ENCODE results near the gene MARS1.
"Not testable (repeated sequence)": the region's sequence is repeated elsewhere in the genome, so short reads cannot be mapped to it uniquely, and the experiment has no call there.

MARS1 gene

DNA sequence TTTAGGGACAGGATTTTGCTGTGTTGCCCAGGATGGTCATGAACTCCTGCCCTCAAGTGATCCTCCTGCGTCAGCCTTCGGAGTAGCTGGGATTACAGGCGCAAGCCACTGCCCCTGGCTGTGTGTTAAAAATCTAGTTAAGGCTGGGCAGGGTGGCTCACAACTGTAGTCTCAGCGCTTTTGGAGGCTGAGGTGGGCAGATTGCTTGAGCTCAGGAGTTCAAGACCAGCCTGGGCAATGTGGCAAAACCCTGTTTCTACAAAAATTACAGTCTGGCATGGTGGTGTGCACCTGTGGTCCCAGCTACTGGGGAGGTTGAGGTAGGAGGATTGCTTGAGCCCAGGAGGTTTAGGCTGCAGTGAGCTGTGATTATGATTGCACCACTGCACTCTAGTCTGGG is 23.3 kb downstream of the MARS1 start:
- no peak overlapping the region for H3K4me3 ChIP-seq (ENCODE audit: low read length)
- TF ChIP-seq, protein P1, sequence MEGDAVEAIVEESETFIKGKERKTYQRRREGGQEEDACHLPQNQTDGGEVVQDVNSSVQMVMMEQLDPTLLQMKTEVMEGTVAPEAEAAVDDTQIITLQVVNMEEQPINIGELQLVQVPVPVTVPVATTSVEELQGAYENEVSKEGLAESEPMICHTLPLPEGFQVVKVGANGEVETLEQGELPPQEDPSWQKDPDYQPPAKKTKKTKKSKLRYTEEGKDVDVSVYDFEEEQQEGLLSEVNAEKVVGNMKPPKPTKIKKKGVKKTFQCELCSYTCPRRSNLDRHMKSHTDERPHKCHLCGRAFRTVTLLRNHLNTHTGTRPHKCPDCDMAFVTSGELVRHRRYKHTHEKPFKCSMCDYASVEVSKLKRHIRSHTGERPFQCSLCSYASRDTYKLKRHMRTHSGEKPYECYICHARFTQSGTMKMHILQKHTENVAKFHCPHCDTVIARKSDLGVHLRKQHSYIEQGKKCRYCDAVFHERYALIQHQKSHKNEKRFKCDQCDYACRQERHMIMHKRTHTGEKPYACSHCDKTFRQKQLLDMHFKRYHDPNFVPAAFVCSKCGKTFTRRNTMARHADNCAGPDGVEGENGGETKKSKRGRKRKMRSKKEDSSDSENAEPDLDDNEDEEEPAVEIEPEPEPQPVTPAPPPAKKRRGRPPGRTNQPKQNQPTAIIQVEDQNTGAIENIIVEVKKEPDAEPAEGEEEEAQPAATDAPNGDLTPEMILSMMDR (IDR thresholded peaks at IDR 0.05; ENCODE audit: insufficient read depth, low read depth, low read length, missing control alignments) = no peak
- no peak for DNase-seq (ENCODE audit: low read depth)

DNA sequence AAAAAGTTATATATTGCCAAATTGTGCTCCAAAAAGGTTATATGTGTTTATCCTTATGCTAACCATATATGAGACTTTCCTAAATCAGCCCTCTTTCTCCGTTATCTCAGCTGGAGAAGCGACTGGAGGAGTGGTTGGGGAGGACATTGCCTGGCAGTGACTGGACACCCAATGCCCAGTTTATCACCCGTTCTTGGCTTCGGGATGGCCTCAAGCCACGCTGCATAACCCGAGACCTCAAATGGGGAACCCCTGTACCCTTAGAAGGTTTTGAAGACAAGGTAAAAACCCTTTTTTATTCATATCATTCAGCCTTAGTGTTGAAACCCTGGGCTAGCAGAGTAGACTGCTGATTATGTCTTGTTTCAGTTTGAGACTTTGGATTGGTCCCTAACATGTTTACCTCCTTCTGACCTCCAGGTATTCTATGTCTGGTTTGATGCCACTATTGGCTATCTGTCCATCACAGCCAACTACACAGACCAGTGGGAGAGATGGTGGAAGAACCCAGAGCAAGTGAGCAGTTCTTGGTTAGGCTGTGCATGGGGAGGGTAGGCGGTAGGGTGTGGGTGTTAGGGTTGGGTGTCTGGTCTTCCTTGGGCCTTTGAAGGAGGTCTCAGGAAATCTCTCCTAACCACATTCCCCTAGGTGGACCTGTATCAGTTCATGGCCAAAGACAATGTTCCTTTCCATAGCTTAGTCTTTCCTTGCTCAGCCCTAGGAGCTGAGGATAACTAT is 23.9 kb downstream of the MARS1 start:
- no peak overlapping the region for H3K4me3 ChIP-seq (ENCODE audit: low read length)
- TF ChIP-seq, protein P1 (IDR thresholded peaks at IDR 0.05; ENCODE audit: insufficient read depth, low read depth, low read length, missing control alignments) = no peak
- DNase-seq (ENCODE audit: low read depth) = no peak

DNA sequence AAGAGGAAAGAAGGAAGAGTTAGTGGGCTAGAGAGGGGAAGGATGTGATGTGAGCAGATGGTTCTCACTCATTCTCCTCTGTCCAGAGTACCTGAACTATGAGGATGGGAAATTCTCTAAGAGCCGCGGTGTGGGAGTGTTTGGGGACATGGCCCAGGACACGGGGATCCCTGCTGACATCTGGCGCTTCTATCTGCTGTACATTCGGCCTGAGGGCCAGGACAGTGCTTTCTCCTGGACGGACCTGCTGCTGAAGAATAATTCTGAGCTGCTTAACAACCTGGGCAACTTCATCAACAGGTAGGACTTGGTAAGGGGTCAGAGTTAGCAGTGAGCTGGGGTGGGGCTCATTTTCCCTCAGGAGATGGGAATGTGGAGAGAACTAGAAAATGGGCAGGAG is 24.8 kb downstream of the MARS1 start:
- H3K4me3 ChIP-seq (ENCODE audit: low read length) = no peak overlapping the region
- TF ChIP-seq, protein P1 (IDR thresholded peaks at IDR 0.05; ENCODE audit: insufficient read depth, low read depth, low read length, missing control alignments) = no peak

DNA sequence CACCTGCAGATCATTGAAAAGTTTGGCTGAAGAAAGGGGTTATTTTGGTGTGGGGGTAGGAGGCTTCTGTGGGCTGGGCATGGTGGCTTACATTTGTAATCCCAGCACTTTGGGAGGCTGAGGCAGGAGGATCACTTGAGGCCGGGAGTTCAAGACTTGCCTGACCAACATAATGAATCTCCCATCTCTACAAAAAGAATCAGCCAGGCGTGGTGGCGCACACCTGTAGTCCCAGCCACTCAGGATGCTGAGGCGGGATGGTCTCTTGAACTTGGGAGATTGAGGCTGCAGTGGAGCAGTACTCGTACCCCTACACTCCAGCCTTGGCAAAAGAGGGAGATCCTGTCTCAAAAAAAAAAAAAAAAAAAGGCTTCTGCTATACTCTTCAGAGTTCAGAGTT is 25.4 kb downstream of the MARS1 start:
- TF ChIP-seq, protein P1 (IDR thresholded peaks at IDR 0.05; ENCODE audit: insufficient read depth, low read depth, low read length, missing control alignments) = no peak

More for the DNA sequence above, 24.8 kb downstream of the MARS1 start:
- no peak for DNase-seq (ENCODE audit: low read depth)

DNA sequence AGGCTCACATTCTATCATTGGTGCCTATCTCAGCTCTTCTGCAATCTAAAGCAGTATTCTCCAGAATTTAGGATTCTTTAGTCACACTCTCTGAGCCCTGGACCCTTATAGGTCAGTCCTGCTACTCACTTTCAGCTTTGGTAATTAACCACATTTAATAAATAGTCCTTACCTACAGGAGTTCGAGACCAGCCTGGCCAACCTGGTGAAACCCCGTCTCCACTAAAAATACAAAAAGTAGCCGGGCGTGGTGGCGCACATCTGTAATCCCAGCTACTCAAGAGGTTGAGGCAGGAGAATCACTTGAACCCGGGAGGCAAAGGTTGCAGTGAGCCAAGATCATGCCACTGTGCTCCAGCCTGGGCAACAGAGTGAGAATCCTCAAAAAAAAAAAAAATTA is 25.8 kb downstream of the MARS1 start:
- H3K4me3 ChIP-seq (ENCODE audit: low read length); DNase-seq (ENCODE audit: low read depth): not testable (repeated sequence)

More for the DNA sequence above, 25.4 kb downstream of the MARS1 start:
- H3K4me3 ChIP-seq (ENCODE audit: low read length) = no peak overlapping the region
- no peak for DNase-seq (ENCODE audit: low read depth)

DNA sequence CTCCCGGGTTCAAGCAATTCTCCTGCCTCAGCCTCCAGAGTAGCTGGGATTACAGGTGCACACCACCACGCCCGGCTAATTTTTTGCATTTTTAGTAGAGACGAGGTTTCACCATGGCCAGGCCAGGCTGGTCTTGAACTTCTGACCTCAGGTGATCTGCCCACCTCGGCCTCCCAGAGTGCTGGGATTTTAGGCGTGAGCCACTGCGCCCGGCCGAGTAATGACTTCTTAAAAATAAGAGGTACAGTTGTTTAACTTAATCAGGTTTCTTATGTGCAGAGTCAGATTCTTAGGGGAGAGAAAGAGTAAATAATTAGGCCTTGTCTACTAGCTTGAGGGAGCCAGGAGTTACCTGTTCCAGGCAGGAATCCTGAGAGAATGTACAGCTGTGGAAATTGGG is 26.4 kb downstream of the MARS1 start:
- H3K4me3 ChIP-seq (ENCODE audit: low read length); DNase-seq (ENCODE audit: low read depth): not testable (repeated sequence)

DNA sequence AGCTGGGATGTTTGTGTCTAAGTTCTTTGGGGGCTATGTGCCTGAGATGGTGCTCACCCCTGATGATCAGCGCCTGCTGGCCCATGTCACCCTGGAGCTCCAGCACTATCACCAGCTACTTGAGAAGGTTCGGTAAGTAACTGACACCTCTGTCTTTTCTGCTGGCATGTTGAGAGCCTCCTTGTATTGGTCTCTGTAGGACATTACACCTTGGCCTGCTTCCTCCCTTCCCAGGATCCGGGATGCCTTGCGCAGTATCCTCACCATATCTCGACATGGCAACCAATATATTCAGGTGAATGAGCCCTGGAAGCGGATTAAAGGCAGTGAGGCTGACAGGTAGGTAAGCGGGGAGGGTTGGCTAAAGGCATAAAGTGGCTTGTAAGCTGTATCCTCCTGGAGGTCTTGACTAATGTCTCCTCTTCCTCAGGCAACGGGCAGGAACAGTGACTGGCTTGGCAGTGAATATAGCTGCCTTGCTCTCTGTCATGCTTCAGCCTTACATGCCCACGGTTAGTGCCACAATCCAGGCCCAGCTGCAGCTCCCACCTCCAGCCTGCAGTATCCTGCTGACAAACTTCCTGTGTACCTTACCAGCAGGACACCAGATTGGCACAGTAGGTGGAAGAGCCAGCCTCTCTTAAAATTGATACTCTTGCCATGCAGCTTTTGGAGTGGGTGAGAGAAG is 27.0 kb downstream of the MARS1 start:
- no peak overlapping the region for H3K4me3 ChIP-seq (ENCODE audit: low read length)
- no peak for DNase-seq (ENCODE audit: low read depth)
- TF ChIP-seq, protein P1 (IDR thresholded peaks at IDR 0.05; ENCODE audit: insufficient read depth, low read depth, low read length, missing control alignments) = no peak

DNA sequence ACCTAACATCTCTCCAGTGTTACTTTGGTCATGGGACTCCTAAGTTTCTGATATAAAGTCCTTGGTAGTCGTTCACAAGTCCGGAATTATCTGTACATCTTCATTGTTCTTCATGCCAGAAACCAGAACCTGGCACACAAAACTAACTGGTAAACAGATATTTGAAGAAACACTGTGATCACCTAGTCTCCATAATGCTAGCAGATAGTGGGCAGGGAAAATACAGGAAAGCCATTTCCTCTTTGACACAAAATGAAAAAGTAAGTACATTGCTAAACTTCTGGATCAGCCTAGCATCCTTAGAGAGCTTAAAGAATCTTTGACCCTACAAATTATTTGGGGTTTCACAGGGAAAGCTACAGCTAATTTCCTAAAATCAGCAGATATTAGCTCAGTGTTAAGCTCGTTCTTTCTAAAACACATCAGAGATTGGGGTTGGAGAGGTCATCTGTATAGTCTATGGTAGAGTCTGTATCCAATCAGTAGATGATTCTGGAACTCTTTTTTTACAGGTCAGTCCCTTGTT is 27.6 kb downstream of the MARS1 start:
- TF ChIP-seq, protein P1 (IDR thresholded peaks at IDR 0.05; ENCODE audit: insufficient read depth, low read depth, low read length, missing control alignments) = no peak
- DNase-seq (ENCODE audit: low read depth) = no peak
- H3K4me3 ChIP-seq (ENCODE audit: low read length) = no peak overlapping the region
